OCI-LY7 (cell line): ENCODE data around the gene CCDC93.

Experiments used
- CTCF ChIP-seq: fragments of 200-600 bp; sonication (generic); conservative IDR thresholded peaks from 2 replicates; pipeline ENCODE4 v1.5.1; 2014; ENCODE audit warnings: mild to moderate bottlenecking, antibody characterized with exemption, low read length, moderate library complexity, mixed read lengths
- EZH2phosphoT487 ChIP-seq: fragments of 200-600 bp; sonication (generic); IDR thresholded peaks from 2 replicates; pipeline ENCODE4 v1.6.1; 2018; ENCODE audit warnings: low read depth, borderline replicate concordance, mild to moderate bottlenecking, mixed run types, antibody characterized with exemption, low read length, moderate library complexity, mixed read lengths

- TF ChIP-seq CTCF (no peak), EZH2phosphoT487 (no peak)
Observed at GRCh38 chr2:117961201-117961600, 52.7 kb downstream of the CCDC93 start.
